ENCODE measurements around the gene TSPAN14. TPM values are rescaled to one million over a fixed set of nuclear protein-coding genes. Genes with fewer than 3 reads are reported as not detected.
"Not testable (repeated sequence)": the region's sequence is repeated elsewhere in the genome, so short reads cannot be mapped to it uniquely, and the experiment has no call there.

Gene TSPAN14
- total and polyA plus RNA-seq, 2 experiments from 2014 or later = 65.9 to 104 TPM

- H3K79me2 ChIP-seq = peaks cover 77% of the 10 kb centered on the region
- TF ChIP-seq CTCF (IDR thresholded peaks at IDR 0.05; ENCODE audit: poor library complexity) = no peak
- peak overlapping the region; percentile 86 for H3K4me2 ChIP-seq
- no peak overlapping the region for H3K4me3 ChIP-seq
- H3K27ac ChIP-seq = peak overlapping the region; percentile 94
- WGBS (ENCODE audit: low lambda C conversion rate, missing lambda C conversion rate) = 38% methylated on average over 15 of the region's 15 CpGs
- peak; percentile 76 for DNase-seq (ENCODE audit: low spot score)
- H2AFZ ChIP-seq = no peak overlapping the region
- H4K20me1 ChIP-seq (ENCODE audit: insufficient read depth, poor library complexity, severe bottlenecking) = no peaks in the 10 kb centered on the region
- no peaks in the 10 kb centered on the region for H3K36me3 ChIP-seq (replicated peaks; ENCODE audit: insufficient read depth, low read depth)
- no peaks in the 10 kb centered on the region for H3K27me3 ChIP-seq
- H3K9me3 ChIP-seq (ENCODE audit: low read depth) = no peaks in the 10 kb centered on the region
- no peaks in the 10 kb centered on the region for H3K9me2 ChIP-seq (replicated peaks; ENCODE audit: insufficient read depth)
- H3K4me1 ChIP-seq (ENCODE audit: insufficient read depth) = peaks cover 62% of the 10 kb centered on the region
Observed at GRCh38 chr10:80416479-80417098, 37.5 kb upstream of the TSPAN14 start.

GRCh38 chr10:80417256-80417655, 36.9 kb upstream of the TSPAN14 start:
- not testable (repeated sequence) for H4K20me1 ChIP-seq (ENCODE audit: insufficient read depth, poor library complexity, severe bottlenecking); H3K27me3 ChIP-seq; H3K4me3 ChIP-seq; H3K36me3 ChIP-seq (replicated peaks; ENCODE audit: insufficient read depth, low read depth); DNase-seq (ENCODE audit: low spot score); H3K9me2 ChIP-seq (replicated peaks; ENCODE audit: insufficient read depth); H3K9me3 ChIP-seq (ENCODE audit: low read depth); H2AFZ ChIP-seq
- Histone ChIP-seq H3K4me2 (peak overlapping the region; percentile 86), H3K27ac (peak overlapping the region; percentile 94), H3K79me2 (peaks cover 76% of the 10 kb centered on the region), H3K4me1 (ENCODE audit: insufficient read depth) (peaks cover 56% of the 10 kb centered on the region)
- WGBS (ENCODE audit: low lambda C conversion rate, missing lambda C conversion rate) = 49% methylated on average over 6 of the region's 6 CpGs

- H3K27me3 ChIP-seq = no peaks in the 10 kb centered on the region
- DNase-seq (ENCODE audit: low spot score) = no peak
- H3K9me3 ChIP-seq (ENCODE audit: low read depth) = no peaks in the 10 kb centered on the region
- no peak overlapping the region for H3K4me2 ChIP-seq
- H4K20me1 ChIP-seq (ENCODE audit: insufficient read depth, poor library complexity, severe bottlenecking) = no peaks in the 10 kb centered on the region
- H3K4me3 ChIP-seq = no peak overlapping the region
- H3K79me2 ChIP-seq = peaks cover 63% of the 10 kb centered on the region
- H3K4me1 ChIP-seq (ENCODE audit: insufficient read depth) = peaks cover 17% of the 10 kb centered on the region
- TF ChIP-seq EZH2 (IDR thresholded peaks at IDR 0.05; ENCODE audit: borderline replicate concordance) (no peak), CTCF (IDR thresholded peaks at IDR 0.05; ENCODE audit: poor library complexity) (no peak), EZH2phosphoT487 (IDR thresholded peaks at IDR 0.05; ENCODE audit: low read depth, severe bottlenecking, unreplicated experiment) (no peak)
- H2AFZ ChIP-seq = no peak overlapping the region
- 88% methylated on average over 5 of the region's 5 CpGs for WGBS (ENCODE audit: low lambda C conversion rate, missing lambda C conversion rate)
- H3K9me2 ChIP-seq (replicated peaks; ENCODE audit: insufficient read depth) = no peaks in the 10 kb centered on the region
- H3K36me3 ChIP-seq (replicated peaks; ENCODE audit: insufficient read depth, low read depth) = no peaks in the 10 kb centered on the region
- no peak overlapping the region for H3K27ac ChIP-seq
Observed at GRCh38 chr10:80421050-80421706, 32.9 kb upstream of the TSPAN14 start.

GRCh38 chr10:80421707-80422536, 32.2 kb upstream of the TSPAN14 start:
- Histone ChIP-seq H3K27ac (no peak overlapping the region), H3K9me3 (ENCODE audit: low read depth) (no peaks in the 10 kb centered on the region), H3K36me3 (replicated peaks; ENCODE audit: insufficient read depth, low read depth) (no peaks in the 10 kb centered on the region), H4K20me1 (ENCODE audit: insufficient read depth, poor library complexity, severe bottlenecking) (no peaks in the 10 kb centered on the region), H3K4me1 (ENCODE audit: insufficient read depth) (peaks cover 9% of the 10 kb centered on the region), H2AFZ (no peak overlapping the region), H3K9me2 (replicated peaks; ENCODE audit: insufficient read depth) (no peaks in the 10 kb centered on the region), H3K79me2 (peaks cover 58% of the 10 kb centered on the region), H3K4me3 (no peak overlapping the region), H3K4me2 (no peak overlapping the region), H3K27me3 (no peaks in the 10 kb centered on the region)
- TF ChIP-seq CTCF (IDR thresholded peaks at IDR 0.05; ENCODE audit: poor library complexity) (no peak), EZH2phosphoT487 (IDR thresholded peaks at IDR 0.05; ENCODE audit: low read depth, severe bottlenecking, unreplicated experiment) (no peak), EZH2 (IDR thresholded peaks at IDR 0.05; ENCODE audit: borderline replicate concordance) (no peak)
- 76% methylated on average over 8 of the region's 8 CpGs for WGBS (ENCODE audit: low lambda C conversion rate, missing lambda C conversion rate)
- no peak for DNase-seq (ENCODE audit: low spot score)

Measured in hepatocyte (in vitro differentiated cells).